Measurements from ENCODE around the gene GPR18. TPM values are rescaled to one million over a fixed set of nuclear protein-coding genes. Genes with fewer than 3 reads are reported as not detected.

GPR18 gene
- total and polyA plus RNA-seq, 8 donors, result 0.68 to 0.76 TPM; not detected in 6

DNA sequence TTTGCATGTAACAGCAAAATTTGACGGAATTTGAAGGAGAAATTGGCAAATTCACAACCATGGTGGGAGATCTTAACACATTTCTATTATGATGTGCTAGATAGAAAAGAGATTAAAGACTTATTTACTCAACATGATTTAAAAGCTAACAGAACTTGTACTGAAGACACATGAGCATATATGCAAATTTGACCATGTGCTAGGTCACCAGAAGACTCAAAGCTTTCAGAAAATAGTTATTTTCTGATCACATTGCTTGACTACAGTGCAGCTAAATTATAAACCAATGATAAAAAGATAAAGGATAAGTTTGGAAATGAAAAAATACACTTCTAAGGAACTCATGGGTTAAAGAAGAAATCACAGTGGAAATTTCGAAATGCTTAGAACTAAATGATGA is 39.9 kb upstream of the GPR18 start:
- peaks cover 0 to 14% (median 9%) of the 10 kb centered on the region in 4 donors for H3K36me3 ChIP-seq
- H3K4me1 ChIP-seq, result peaks cover 6 to 66% (median 27%) of the 10 kb centered on the region in 4 donors
- no peak for TF ChIP-seq POLR2A (IDR thresholded peaks at IDR 0.05)
- TF ChIP-seq POLR2AphosphoS5 (IDR thresholded peaks at IDR 0.05), result no peak
- TF ChIP-seq EP300 (IDR thresholded peaks at IDR 0.05), result no peak
- TF ChIP-seq, protein P1, sequence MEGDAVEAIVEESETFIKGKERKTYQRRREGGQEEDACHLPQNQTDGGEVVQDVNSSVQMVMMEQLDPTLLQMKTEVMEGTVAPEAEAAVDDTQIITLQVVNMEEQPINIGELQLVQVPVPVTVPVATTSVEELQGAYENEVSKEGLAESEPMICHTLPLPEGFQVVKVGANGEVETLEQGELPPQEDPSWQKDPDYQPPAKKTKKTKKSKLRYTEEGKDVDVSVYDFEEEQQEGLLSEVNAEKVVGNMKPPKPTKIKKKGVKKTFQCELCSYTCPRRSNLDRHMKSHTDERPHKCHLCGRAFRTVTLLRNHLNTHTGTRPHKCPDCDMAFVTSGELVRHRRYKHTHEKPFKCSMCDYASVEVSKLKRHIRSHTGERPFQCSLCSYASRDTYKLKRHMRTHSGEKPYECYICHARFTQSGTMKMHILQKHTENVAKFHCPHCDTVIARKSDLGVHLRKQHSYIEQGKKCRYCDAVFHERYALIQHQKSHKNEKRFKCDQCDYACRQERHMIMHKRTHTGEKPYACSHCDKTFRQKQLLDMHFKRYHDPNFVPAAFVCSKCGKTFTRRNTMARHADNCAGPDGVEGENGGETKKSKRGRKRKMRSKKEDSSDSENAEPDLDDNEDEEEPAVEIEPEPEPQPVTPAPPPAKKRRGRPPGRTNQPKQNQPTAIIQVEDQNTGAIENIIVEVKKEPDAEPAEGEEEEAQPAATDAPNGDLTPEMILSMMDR (IDR thresholded peaks at IDR 0.05), result no peak
- H3K27me3 ChIP-seq, result no peaks in the 10 kb centered on the region
- H3K9me3 ChIP-seq, result no peaks in the 10 kb centered on the region
- H3K4me3 ChIP-seq, result no peak overlapping the region
- H3K27ac ChIP-seq, result peak overlapping the region in 1 of 5 donors; percentile 21
- intact Hi-C loops (cut with DNase I; ENCODE audit: low total_unique reads), result no loop called here
- 60 to 79% (median 73%) methylated on average over 2 of the region's 2 CpGs for WGBS, 5 donors
- DNase-seq, result no peak

DNA sequence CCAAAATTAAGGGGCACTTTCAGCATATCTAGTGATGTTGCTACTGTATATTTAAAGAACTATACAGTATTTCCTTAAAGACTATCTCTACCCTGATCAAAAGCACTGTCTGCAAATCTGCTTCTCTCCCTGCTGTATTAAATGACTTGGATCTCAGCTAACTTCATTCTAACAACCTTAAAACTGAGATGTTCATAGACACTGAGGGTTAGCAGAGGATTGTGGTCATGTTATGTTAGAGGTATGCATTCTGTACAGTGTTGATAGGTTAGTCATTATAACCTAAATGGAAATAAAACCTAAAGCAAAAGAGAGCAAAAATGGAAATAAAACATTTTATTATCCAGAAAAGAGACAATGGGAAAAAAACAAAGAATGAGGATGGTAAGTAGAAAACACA is 39.2 kb upstream of the GPR18 start:
- Histone ChIP-seq H3K27me3 (no peaks in the 10 kb centered on the region), H3K4me3 (no peak overlapping the region), H3K4me1 (peaks cover 6 to 61% (median 24%) of the 10 kb centered on the region in 4 donors), H3K36me3 (peaks cover 0 to 17% (median 9%) of the 10 kb centered on the region in 4 donors), H3K27ac (peak overlapping the region in 1 of 5 donors; percentile 21), H3K9me3 (no peaks in the 10 kb centered on the region)
- TF ChIP-seq POLR2AphosphoS5 (IDR thresholded peaks at IDR 0.05), result no peak
- TF ChIP-seq EP300 (IDR thresholded peaks at IDR 0.05), result no peak
- TF ChIP-seq POLR2A (IDR thresholded peaks at IDR 0.05), result no peak
- TF ChIP-seq, protein P1 (IDR thresholded peaks at IDR 0.05), result no peak
- intact Hi-C loops (cut with DNase I; ENCODE audit: low total_unique reads), result no loop called here
- DNase-seq, result no peak

DNA sequence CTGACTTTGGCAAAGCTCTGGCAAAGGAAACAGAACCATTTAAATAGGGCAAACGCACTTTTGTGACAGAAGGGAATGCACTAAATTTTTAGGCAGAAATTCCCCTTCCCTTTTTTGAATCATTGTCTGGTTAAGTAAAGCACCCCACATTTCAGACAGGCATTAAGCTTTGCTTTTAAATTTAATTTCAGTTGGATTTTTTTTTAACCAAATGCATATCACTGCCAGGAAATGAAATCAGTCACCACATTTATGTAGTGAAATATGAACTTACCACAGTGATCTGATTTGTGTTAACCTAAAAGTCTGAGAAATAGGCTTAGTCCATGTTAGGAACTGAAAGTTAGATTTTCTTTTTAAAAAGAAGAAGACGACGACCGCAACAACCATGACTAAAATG is 38.2 kb upstream of the GPR18 start:
- no peak for DNase-seq
- 70 to 83% (median 78%) methylated on average over 4 of the region's 4 CpGs for WGBS, 5 donors
- no peaks in the 10 kb centered on the region for H3K27me3 ChIP-seq
- H3K27ac ChIP-seq, result peak overlapping the region in 3 of 5 donors; percentile 10 to 21 (median 15)
- H3K4me1 ChIP-seq, result peaks cover 0 to 52% (median 20%) of the 10 kb centered on the region in 4 donors
- H3K36me3 ChIP-seq, result peaks cover 0 to 17% (median 9%) of the 10 kb centered on the region in 4 donors
- intact Hi-C loops (cut with DNase I; ENCODE audit: low total_unique reads), result no loop called here
- no peak for TF ChIP-seq POLR2A (IDR thresholded peaks at IDR 0.05)
- TF ChIP-seq, protein P1 (IDR thresholded peaks at IDR 0.05), result no peak
- TF ChIP-seq EP300 (IDR thresholded peaks at IDR 0.05), result no peak
- TF ChIP-seq POLR2AphosphoS5 (IDR thresholded peaks at IDR 0.05), result no peak
- H3K4me3 ChIP-seq, result no peak overlapping the region
- no peaks in the 10 kb centered on the region for H3K9me3 ChIP-seq

- peak overlapping the region in 2 of 5 donors; percentile 10 to 40 for H3K27ac ChIP-seq
- WGBS, 5 donors, result 91 to 95% (median 92%) methylated on average over 12 of the region's 12 CpGs
- no peaks in the 10 kb centered on the region for H3K27me3 ChIP-seq
- H3K4me3 ChIP-seq, result no peak overlapping the region
- no peaks in the 10 kb centered on the region for H3K9me3 ChIP-seq
- peaks cover 0 to 46% (median 19%) of the 10 kb centered on the region in 4 donors for H3K4me1 ChIP-seq
- intact Hi-C loops (cut with DNase I; ENCODE audit: low total_unique reads), result no loop called here
- no peak for DNase-seq
- H3K36me3 ChIP-seq, result peaks cover 0 to 17% (median 9%) of the 10 kb centered on the region in 4 donors
- TF ChIP-seq POLR2AphosphoS5 (IDR thresholded peaks at IDR 0.05) (no peak), EP300 (IDR thresholded peaks at IDR 0.05) (no peak), POLR2A (IDR thresholded peaks at IDR 0.05) (no peak)
- TF ChIP-seq, protein P1 (IDR thresholded peaks at IDR 0.05), result no peak
Measured at GRCh38 chr13:99295488-99296252, 37.5 kb upstream of the GPR18 start.

Data from stomach (tissue), 9 donors.